Amniotic stem cell (primary cell): ENCODE results near the gene CACNB2.
"Not testable (repeated sequence)": the region's sequence is repeated elsewhere in the genome, so short reads cannot be mapped to it uniquely, and the experiment has no call there.

Source experiments
- DNase-seq: peaks from one replicate; lab custom pipeline; 2025; lab: John Stamatoyannopoulos, UW

CACNB2 gene

DNA sequence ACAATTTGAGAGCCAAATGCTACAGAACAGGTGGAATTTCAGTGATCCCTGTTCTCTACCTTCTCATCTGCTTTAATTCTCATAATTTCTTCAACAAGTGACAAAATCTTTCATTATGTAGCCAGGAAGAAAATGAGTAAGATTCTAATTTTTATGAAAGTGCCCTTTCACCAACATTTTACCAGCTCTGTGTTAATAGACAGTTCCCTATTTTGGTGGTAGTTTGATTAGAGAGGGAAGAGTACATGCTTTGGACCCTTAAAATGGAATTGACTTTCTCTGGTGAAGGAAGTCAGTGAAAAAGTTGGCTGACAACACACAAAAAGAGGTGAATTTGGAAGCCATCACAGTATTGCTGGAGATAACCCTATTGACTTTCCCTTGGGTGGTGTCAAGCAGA is 61.7 kb downstream of the CACNB2 start:
- DNase-seq = no peak

DNA sequence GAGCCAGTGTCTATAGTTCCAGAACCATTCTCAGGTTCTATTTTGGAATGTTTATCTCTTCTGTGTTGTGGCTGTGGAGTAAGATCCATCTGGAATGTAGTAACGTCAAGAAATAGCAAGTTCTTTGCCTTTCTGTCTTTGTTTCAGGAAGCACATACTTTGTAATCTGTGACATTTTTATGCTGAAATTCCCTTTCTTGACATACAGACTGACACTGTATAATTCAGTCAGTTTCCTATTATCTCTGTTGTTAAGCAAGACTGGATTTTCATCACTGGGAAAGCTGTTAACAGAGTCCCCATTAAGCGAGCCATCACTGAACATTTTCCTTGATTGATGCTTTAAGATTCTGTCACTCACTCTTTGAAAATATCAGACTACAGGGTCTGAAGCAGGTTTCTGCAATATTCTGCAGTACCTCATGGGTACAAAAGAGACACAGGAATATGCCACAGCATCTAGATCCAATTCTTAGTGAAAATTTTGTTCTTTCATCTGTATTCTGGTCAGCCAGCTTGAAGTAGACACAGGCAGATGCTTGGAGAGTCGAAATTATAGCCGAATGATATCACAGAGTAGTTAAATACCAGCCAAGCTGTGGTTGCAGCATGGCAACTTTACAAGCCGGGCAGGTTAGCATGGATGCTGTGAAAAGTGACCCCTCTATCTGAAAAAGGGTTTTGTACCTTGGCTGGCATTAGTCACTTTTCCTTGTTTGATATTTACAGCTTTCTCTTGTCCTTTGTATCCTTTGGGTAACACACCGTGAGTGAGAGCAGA is 62.6 kb downstream of the CACNB2 start:
- no peak for DNase-seq

DNA sequence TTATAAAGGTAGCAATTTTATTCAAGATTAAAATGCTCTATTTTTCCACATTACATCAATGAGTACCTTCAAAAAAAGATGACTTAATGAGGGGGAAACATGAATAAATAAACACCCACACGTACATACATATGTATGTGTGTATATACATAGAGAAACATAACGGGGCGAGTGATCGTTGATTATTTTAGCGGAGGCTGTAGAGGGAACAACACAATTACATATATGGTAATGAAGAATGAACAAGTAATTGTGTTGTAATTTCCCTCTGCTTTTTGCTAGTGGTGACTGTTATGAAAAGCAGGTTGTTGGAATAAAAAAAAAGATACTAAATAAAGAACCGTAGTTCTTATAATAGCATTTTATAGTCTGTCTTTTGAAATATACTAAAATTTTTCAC is 63.2 kb downstream of the CACNB2 start:
- no peak for DNase-seq

DNA sequence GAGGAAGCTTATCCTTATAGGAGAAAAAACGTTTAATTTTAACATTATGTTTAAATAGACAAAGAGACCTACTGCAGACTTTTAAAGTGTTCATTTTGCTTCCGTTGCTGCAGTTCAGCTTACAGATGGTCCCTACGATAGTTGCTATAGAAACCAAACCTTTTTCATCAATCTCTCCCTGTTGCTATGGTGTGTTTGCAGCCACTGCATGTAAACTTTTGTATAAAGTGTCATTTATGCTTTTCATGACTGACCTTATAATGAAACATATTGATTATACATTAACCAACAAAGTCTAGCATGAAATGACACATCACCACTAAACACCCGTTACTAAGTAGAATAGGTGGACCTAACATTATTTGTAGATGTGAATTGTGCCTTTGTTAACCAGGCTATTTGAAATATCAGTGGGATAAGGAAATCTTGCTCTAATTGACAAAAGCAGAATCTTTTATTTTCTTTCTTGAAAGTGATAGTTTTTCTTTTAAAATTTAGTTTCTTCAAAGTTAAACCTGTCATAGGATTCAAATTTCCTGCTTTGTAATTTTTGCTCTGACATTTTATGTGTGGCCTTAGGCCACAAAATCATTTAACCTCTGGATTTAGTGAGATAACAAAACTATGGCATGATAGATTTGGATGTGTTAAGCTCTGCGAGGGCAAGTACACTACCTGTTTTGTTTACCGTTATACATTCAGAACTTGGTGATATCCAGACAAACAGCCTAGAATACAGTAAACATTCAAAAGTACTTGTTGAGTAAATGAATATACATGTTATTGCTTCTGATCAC is 64.0 kb downstream of the CACNB2 start:
- no peak for DNase-seq

DNA sequence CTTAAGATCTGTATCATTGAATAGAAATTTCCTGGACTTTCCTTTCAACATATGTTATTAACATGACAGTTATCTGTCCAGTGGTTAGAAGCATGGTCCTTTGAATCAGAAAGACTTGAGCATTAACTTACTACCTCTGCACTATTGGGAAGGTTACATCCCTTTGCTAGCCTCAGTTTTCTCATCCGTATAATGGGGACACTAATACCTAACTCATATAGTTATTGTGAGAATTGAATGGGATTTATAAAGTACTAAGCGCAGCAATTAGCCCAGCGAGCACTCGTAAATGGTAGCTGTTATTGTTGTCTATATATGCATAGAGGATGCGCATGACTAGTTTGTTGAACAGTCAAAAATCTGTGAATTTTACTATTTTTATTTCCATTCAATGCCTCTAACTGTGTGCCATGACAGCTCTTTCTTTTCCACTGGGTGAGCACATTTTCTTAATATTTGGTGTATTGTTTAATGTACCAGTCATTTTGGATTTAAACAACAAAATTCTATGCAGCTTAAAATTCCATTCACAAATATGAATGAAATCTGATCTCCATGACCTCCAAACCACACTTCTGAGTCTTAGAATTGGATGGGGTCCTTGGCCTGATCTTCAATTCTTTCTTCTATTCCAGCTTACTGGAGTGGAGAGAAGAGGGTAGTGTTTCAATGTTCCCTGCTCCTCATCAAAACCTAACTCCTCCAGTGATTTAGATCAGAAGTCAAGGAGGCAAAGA is 65.0 kb downstream of the CACNB2 start:
- no peak for DNase-seq

DNA sequence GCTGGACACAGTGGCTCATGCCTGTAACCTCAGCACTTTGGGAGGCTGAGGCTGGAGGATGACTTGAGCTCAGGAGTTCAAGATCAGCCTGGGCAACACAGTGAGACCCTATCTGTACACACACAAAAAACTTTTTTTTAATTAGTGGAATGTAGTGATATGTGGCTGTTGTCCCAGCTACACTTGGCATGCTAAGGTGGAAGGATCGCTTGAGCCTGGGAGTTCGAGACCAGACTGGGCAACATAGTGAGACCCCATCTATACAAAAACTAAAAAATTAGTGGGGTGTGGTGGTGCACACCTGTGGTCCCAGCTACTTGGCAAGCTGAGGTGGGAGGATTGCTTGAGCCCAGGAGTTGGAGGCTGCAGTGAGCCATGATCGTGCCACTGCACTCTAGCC is 68.0 kb downstream of the CACNB2 start:
- DNase-seq = not testable (repeated sequence)

DNA sequence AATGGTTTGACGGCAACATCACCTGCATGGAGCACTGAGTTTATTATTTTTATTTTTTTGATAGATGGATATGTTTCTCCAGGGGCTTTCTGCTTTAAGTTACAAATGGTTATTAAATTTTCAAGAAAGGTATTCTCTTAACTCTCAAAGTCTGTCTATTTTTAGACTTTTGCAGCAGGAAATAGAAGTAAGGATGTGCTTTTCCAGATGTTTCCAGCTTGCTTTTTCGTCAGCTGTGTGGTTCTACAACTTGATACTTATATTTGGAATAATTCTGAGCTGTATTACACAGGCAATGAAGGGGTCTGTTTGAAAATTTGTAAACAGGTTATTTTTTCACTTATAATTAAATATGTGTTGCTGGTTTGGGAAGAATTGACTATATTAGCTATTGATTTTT is 69.0 kb downstream of the CACNB2 start:
- DNase-seq = no peak

DNA sequence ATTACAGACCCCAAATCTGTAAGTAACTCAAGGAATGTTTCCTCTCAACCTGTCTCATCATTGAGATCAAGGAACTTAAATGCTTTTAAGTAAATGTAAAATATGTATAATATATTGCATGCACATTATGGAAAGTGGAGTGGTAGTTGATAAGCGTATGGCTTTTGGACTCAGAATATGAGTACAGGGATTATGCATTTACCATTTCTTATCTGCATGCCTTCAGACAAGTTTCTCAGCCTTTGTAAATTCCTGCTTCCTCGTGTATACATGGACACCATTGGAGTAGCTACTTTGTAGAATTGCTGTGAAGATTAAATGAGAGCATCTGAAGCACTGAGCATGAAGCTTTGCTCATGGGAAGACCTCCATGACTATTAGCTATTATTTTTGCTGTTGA is 70.5 kb downstream of the CACNB2 start:
- no peak for DNase-seq

DNA sequence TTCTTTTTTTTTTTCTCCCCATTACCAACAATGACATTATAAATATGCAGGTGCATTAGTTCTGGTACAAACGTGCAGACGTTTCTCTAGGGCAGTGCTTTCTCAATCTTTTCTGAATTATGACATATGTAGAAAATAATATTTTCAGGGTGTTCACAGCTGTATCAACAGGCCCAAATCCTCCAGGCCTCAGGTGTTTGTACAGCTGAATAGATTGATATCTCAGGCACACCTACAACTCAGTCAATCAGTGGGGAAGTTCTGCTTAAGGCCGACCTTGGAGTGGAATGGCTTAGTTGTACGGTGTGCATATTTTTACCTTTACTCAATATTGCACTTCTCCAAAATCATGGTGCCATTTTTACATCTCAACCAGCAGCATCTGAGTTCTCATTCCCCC is 71.6 kb downstream of the CACNB2 start:
- no peak for DNase-seq

DNA sequence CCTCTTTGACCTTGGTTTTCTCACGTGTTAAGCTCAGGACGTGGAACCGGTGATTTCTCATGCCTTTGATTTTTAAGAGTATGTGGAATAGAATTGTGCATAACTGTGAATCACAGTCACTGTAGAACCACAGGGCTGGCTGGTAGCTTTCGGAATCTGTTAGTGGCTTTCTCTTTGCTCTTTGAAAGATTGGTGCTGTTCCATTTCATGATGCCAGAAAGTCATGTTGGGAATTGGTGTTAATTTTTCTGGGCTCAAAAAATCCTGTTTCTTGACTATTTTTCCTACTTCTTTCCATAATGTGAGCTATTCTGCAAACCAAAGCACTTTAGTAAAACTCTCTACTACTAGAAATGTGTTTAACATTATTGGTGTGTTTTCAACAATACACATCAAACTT is 73.0 kb downstream of the CACNB2 start:
- no peak for DNase-seq

DNA sequence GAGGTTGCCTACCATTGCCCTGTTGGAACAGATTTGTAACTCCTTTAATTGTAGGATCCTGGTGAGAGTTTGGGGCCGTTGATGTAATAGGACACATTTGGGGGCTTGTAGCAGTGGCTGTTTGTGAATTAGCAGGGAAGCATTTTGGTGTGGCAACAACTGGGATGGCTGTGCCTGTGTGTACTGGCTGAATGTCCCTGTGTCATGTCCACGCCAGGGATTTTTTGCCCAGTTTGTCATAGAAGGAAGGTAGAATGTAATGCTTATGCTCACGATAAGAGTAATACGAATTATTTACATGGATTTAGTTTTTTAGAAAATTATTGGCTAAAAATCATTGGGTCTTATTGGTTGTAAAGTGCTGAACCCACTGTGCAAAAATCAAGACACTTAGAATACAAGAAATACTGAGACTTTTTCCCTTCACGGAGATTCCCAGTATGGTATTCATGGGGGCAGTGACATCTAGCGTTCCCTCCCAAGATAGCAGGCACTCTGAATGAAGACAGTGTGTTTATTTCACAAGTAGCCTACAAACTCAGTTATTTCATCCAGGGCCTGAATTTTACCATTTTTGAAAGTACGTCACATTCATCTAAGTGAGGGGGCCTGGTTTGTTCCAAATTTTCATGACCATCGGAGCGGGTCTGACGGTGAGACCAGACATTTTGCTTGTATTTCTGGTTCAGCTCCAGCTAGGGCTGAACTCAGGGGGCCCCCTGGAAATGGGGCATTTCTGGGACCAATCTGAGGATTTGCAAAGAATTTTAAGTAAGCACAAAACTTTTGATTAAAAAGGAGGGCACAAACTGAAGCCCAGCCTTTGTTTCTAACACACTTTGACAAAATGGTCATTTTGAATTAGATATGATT is 74.7 kb downstream of the CACNB2 start:
- DNase-seq = no peak

DNA sequence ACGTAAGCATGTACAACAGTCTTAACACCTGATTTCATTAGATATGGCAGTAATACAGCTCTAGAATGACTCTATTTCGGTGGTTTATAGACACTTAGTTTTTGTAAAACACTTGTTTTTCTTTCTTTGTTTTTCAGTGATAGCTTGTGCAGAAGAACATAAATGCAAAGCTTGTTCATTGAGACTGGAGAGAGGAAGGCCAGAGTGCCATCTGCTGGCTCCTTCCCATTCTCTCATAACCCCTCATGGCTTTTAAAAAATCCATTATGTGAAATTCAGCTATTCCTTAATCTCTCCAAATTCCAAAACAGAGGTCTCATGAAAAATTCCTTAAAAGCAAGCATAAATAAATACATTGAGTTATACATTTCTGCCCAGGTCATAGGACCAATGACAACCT is 76.3 kb downstream of the CACNB2 start:
- peak; percentile 32 for DNase-seq

DNA sequence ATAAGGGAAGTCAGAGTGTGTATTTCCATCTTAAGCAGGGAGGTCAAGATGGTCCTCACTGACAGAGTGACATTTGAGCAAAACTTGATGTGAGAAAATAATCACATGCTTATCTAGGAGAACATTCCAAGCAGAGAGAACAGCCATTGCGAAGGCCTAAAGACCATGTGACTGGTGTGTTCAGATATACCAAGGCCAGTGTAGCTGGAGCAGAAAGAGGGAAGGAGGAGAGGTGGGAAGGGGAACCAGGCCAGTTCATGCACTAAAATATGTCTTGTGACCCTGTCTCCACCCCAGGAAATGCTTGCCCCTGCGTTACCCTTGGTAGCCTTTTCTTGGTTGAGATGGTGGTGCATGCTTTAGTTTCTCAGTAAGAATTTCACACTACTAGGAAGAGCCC is 77.4 kb downstream of the CACNB2 start:
- DNase-seq = no peak

DNA sequence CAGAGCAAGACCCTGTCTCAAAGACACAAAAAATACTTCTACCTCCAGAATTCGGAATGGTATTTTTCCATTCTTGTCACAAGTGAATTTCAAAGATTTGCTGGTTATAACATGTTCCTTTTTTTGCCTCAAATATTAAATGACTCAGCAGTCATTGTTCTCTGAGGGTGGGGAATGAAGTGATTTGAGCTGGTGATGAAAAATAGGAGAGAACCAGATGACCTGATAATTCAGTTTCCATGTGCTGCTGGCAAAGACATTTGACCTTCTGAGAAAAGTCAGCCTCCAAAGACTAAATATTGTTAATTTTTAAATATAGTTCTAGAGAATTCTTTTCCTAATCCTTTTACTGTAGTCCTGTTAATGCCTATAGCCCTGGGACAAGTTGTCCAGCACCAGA is 78.9 kb downstream of the CACNB2 start:
- DNase-seq = no peak

DNA sequence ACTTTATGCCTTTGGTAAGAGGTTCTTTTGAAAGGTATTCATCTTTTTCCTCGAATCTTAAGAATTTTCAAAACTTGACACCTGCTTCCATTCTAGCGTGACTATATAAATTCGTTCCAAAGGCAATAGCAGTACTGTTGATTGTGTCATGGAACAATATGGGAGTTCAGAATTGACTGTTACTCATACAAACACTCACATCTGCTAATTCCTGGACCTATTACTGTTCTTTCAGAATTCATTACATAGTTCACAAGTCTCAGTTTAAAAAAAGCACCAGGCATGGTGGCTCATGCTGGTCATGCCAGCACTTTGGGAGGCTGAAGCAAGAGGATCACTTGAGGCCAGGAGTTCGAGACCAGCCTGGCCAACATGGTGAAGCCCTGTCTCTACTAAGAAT is 80.9 kb downstream of the CACNB2 start:
- no peak for DNase-seq

DNA sequence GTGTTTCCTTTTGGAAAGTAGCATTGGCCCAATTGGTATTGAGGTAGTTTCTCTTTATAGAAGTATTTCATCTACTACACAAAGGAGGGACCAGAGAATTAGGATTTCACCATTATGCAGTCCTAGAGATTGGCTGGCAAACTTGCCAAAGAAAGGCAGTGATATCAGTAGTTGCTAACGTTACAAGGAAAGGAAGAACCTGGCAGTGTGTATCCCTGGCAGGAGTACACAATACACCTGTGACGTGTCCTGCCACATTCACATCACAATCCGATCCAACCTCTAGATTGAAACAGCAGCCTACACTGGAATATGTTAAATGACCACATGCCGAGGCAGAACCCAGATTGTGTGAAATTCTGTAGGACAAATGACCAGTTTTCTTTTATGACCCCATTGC is 81.7 kb downstream of the CACNB2 start:
- DNase-seq = no peak

DNA sequence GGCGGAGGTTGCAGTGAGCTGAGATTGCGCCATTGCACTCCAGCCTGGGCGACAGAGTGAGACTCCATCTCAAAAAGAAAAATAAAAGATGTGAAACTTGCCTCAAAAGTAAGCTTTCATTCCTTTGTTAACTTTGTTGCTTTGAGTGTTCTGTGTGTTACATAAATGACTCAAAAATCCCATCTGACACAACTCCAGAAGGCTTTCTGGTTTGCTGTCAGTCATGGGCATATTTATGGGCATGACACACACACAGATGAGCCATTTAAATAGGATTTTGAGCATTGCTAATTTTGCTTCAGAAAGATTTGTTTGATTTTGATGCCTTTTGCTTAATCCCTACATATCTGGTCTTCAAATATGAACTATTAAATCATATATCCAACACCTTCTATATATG is 82.6 kb downstream of the CACNB2 start:
- DNase-seq = no peak

DNA sequence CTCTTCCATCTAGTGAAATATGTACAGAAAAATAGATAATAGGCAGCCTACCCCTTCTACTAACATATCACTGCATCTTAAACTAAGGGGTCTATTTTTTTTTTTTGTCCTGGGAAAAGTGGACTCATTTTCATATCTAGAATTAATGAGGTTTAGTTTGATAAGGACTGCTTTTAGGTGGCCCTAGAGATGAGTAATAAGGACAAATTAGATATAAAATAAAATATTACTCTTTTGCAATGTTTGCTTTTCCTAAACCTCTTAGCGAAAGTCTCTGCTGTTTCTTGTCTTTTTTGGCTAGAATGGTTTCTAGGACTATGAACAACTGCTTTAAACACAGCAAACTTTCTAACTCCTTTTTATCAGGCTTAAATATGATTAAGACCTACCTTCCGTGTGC is 83.7 kb downstream of the CACNB2 start:
- DNase-seq = no peak

DNA sequence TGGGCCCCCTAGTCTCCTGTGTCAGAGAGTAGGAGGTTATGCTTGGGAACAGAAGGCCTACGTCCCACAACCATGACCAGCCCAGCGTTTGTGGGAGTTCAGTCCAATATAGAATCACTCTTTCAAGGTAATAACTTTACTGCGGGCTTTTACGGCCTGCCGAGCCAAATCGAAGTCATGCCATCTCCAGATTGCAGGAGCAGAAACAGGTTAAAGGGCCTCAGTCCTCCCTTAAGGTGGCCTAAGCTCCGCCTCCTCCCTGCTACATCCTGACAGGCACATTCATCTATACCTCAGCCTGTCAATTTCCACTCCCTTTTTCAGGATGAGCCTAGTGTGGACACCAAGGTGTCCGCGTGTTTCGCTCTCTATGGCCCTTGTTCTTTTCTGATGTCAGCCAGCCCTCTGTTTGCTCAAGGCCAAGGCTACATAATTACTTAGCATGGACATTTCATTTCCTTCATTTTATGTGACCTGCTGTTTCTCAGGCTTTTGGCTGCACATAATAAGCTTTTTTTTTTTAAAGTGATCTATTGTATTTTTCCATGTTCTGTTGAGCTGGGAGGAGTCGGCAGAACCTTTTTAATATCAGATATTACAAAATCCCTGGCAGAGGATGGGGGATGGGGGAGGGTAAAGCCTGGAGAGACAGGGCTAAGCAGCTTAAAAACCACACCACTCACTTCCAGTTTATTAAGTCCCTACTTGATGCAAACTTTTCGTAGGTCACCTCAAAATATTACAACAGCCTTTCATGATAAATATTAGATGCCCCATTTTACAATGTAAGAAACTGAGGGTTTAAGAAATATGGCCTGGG is 84.6 kb downstream of the CACNB2 start:
- DNase-seq = no peak

DNA sequence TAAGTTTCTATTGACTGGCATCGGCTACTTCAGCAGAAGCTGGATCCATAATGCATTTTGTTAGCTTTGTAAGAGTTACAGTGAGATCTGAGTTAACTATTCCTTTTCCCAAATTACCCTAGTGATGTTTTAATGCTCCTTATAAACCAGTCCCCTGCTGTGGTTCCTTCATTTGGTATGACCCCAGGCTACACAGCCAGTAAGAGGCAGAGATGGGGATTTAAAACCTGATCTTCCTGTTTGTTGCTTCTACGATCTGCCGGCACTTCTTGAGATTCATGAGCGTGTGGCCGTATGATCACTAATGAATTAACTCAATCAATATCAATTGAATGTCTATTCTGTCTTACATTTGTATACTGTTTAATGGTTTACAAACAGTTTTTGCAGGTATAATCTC is 86.1 kb downstream of the CACNB2 start:
- DNase-seq = no peak

DNA sequence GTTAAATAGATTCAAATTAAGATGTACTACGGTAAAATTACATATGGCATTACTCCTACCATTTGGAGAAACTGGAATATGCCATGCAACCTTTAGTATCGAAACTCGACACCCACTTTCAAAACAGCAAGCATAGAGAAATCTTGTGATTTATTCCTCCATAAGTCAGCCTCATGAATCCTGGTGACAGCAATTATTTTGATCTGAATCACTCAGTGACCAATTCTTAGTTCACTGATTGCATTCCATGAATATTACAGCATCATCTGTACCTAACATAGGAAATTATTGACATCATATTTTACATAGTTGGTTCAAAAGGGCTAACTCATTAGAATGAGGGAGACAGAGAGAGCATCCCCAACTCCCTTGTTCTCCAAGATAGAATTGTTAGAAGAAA is 89.6 kb downstream of the CACNB2 start:
- no peak for DNase-seq
